Globus pallidus (tissue), 1 donor: ENCODE measurements around the gene UHRF1.

Experiments used
- DNase-seq: peaks from one replicate; pipeline ENCODE4 v3.0.0-alpha.2; 2015; ENCODE audit warnings: low spot score

The UHRF1 gene

DNA sequence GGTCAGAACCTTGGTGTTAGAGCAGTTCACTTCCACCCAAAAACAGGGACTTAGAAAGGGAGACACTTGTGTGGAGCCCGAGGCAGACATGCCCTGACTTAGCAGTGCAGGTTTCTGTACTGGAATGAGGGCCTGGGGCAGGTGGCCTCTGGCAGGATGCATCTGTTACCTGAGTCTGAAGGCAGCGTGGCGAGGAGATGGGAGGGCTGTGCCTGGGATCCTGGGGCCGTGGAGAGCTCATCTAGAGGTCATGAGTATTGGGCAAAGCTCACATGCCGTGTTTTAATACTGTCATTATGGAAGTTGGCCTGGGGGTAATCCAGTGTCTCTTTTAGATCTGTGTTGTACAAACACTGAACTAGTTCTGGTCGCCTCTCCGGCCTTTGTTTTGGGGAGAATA is 81.0 kb downstream of the UHRF1 start:
- no peak for DNase-seq

DNA sequence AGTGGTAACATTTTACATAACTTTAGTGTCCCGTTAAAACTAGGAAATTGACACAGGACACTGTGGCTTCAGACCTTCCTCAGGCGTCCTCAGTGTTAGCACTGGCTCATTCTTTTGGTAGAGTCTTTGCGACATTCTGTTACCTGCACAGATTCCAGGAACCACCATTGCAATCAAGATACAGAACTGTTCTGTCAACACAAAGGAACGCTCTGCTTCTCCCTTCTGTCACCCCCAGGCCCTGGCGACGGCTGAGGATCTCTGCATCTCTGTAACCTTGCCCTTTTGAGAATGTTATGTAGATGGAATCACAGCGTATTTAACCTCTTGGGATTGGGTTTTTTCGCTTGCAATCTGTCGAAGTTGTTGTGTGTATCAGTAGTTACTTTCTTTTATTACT is 82.2 kb downstream of the UHRF1 start:
- DNase-seq, result no peak

DNA sequence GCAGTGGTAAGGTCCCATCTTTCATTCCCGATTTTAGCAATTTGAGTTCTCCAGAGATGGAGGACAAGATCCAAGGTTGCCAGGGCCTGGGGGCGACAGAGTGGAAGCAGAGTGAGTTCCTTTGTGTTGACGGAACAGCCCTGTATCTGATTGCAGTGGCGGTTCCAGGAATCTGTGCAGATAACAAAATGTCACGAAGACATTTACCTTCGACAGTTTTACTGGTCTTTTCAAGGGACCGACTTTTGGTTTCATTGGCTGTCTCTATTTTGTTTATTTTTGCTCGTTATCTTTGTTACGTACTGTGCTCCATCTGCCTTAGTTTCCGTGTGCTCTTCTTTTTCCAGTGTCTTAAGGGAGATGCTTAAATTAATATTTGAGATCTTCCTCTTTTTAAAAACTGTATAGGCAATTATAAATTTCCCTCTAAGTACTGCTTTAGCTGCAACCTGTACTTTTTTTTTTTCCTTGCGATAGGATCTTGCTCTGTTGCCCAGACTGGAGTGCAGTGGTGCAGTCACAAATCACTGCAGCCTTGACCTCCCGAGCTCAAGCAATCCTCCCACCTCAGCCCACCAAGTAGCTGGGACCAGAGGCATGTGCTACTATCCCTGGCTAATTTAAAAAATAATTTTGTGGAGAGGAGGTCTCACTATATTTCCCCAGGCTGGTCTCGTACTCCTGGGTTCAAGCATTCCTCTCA is 82.8 kb downstream of the UHRF1 start:
- DNase-seq, result no peak

DNA sequence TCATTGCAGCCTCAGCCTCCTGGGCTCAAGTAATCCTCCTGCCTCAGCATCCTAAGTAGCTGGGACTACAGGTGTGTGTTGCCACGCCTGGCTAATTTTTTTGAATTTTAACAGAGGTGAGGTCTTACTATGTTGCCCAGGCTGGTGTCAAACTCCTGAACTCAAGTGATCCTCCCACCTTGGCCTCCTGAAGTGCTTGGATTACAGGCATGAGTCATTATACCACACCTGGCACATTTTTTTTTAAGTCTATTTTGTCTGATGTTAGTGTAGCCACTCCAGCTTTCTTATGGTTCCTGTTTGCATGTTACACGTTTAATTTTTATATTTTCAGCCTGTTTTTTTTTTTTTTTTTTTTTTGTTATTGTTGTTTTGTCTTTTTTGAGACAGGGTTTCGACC is 84.4 kb downstream of the UHRF1 start:
- no peak for DNase-seq

DNA sequence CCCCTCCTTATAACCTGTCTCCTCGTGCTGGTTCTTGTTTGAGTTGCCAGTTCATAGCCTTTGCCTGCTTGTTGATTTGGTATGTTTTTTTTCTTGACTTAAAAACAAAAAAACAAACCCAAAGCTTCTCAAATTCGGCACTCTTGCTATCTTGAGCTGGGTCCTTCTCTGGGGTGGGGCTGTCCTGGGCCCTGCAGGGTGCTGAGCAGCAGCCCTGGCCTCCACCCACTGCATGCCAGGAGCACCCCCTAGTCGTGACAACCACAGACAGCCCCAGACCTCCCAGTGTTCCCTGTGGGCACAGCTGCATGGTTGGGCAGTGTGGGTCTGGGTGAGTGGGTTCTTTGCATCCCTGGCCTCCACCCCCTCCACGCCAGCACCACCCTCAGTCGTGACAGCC is 87.4 kb downstream of the UHRF1 start:
- no peak for DNase-seq

DNA sequence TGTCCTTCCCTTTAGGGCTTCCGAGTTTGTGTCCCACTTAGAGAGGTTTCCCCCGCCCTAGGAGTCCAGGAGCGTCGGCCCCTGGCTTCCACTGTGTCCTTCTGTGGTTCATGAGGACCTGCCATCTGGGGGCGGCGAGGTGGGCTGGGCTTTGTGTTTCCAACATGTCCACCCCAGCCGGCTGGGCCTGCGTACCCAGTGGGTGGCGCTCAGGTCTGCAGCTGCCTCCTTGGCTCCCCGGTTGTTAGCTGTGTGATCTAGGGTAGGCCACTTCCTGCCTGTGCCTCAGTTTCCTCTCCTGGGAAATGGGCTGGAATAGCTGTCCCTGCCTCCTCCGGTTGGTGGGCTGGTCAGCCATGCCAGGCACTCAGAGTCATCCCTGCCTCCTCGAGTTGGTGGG is 88.0 kb downstream of the UHRF1 start:
- no peak for DNase-seq

DNA sequence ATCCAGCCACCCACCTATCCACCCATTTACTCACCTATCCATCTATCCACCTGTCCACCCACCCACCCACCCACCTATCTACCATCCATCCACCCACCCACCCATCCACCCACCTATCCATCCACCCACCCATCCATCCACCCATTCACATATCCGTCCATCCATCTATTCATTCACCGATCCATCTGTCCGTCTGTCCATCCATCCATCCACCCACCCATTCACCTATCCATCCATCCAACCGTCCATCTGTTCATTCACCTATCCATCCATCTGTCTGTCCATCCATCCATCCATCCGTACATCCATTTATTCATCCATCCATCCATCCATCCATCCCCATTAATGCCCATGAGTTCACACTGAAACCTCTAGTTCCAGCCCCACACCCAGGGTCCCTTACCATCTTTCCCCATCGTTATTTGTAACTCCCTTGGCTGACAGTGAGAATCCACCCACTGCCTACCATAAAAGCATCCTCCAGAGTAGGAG is 90.9 kb downstream of the UHRF1 start:
- no peak for DNase-seq

DNA sequence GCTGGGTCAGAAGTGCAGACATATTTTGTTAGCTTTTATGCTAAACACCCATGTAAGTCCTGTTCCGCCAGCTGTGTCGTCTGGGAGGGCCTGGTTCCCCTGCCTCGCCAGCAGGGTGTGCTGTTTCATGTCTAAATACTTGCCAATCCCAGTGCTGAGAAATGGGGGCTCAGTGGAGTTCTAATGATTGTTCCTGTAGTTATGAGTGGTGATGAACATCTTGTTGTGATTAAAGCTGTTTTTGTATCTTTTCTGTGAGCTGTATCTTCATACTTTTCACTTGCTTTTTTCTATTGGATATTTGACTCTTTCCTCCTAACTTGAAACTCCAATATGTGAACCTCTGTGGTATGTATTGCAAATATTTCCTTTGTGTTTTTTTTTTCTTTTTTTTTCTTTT is 92.3 kb downstream of the UHRF1 start:
- DNase-seq, result peak; percentile 16

DNA sequence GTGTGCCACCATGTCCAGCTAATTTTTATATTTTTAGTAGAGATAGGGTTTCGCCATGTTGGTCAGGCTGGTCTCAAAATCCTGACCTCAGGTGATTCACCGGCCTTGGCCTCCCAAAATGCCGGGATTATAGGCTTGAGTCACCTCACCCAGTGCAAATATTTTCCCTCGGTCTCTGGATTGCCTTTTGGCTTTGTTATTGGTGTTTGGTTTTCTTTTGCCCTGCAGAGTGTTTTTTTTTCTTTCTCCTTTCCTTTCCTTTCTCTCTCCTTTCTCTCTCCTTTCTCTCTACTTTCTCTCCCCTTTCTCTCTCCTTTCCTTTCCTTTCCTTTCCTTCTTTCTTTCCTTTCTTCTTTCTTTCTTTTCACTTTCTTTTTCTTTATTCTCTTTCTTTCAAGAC is 92.8 kb downstream of the UHRF1 start:
- no peak for DNase-seq

DNA sequence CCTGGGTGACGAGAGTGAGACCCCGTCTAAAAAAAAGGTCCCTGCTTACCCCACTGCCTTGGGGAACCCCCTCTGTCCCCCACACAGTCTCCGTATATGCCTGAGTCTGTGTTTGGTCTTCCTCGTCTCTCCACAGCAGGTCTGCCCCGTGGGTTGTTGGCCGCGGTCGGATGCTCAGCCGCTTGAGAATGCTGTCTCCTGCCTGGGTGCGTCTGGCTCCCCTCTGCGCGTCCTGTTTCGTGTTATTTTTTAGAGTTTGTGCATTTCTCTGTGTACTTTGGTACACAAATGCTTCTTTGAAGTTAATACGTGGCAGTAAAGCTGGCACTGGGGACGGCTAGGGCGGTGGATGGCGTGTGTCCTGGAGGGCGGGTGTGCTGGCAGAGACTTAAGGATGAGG is 94.5 kb downstream of the UHRF1 start:
- no peak for DNase-seq

DNA sequence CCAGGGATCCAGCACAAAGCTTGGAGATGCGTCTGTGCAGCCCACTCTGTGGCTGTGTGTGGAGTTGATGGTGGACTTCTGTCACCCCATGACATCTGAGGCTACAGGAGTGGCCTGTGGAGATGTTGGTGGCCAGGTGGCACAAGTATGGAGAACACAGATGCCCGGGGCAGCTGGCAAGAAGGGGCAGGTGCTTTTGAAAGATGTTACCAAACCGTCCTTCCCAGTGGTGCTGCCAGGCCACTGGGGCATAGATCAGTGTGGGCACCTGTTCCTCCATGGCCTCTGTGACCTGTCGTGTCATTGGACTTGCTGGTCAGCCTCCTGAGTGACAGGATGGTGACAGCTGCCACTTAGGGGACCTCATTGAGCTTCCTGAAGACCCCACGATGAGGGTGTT is 95.8 kb downstream of the UHRF1 start:
- DNase-seq, result no peak

DNA sequence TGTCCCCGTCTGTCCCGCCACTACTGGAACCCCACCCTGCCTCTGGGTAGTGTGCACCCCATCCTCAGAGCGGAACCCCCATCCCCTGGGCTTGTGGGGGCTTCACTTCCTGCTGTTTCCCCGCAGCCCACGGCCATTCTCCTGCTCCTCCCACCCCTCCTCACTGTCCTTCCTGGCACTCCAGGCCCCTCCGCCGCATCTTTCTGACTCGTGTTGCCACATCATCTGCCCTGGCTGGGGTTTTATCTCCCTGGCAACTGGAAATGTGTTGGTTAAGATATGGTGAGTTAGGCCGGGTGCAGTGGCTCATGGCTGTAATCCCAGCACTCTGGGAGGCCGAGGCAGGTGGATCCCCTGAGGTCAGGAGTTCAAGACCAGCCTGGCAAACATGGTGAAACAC is 96.9 kb downstream of the UHRF1 start:
- DNase-seq, result no peak

DNA sequence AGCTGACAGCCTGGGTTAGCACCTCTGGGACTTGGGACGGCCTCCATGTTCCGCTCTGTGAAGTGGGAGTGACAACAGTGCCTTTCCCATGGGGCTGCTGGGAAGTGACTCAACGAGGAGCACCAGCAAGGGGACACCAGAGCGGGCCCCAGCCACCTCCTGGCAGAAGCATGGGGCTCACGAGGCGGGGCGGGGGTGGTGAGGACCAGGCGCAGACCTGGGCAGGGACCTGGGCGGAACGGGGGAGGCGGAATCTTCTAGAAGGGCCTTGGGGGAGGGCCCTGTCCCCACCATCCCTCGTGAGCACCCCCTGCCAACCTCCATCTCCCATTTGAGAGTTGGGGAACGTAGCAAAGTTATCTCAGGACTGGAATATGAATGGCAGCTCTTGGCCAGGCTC is 97.5 kb downstream of the UHRF1 start:
- no peak for DNase-seq
